K562 (cell line): ENCODE results near the gene TAAR1. TPM values are rescaled to one million over a fixed set of nuclear protein-coding genes. Genes with fewer than 3 reads are reported as not detected.
A peak's percentile ranks its signal among the peaks of the same experiment; 100 is the strongest.

ENCODE experiments used
- ATAC-seq: fragments of 200-7000 bp; cut with Tn5 transposase; 3 replicates; pipeline ENCODE4 v1.9.1; 2020; ENCODE audit warnings: moderate library complexity
- BruUV-seq: library from RNA; stranded (reverse); fragments of 400-500 nt; replicated peaks from 2 replicates; lab custom pipeline; 2021; lab: Mats Ljungman, UMichigan
- CTCF ChIA-PET: fragments of 300-600 bp; formaldehyde crosslinking; extraction: SDS; loops from one replicate; lab custom pipeline; 2021; ENCODE audit warnings: low intra/inter-chr PET ratio; lab: Yijun Ruan, JAX
- POLR2A ChIA-PET: fragments of 300-600, 350-650 bp; sonication (Branson Sonifier 250); formaldehyde crosslinking; extraction: SDS; loops from one replicate; lab custom pipeline; 2021; ENCODE audit warnings: antibody characterized with exemption, inconsistent platforms; lab: Yijun Ruan, JAX
- DNase-seq, 4 experiments: peaks; one replicate each; pipeline versions ENCODE4 v3.0.0 to v3.0.0-alpha.2; 2011 to 2018; ENCODE audit warnings: low spot score in 3 of 4, mixed read lengths in 3 of 4; ENCODE audit errors: extremely low read depth in 1 of 4
- FAIRE-seq: peaks from 2 replicates; lab custom pipeline; 2011; peaks lifted over from hg19 to GRCh38; lab: Jason Lieb, UNC
- H2AFZ ChIP-seq: 2 replicates; pipeline ENCODE4 v1.6.0; 2011; ENCODE audit warnings: low read depth, low read length, control low read depth, inconsistent platforms
- H3K27ac ChIP-seq: fragments of 200-600 bp; 3 replicates; pipeline ENCODE4 v1.8.0; 2011; ENCODE audit warnings: low read depth, mild to moderate bottlenecking, control low read depth, inconsistent platforms, low read length, moderate library complexity, mixed read lengths; ENCODE audit errors: extremely low read depth
- H3K27me3 ChIP-seq, 2 experiments: fragments of 300-600 bp in 1 of 2; 2 replicates in 1 of 2; 3 replicates in 1 of 2; pipeline versions ENCODE4 v1.6.0 to v1.8.0; 2011; ENCODE audit warnings: inconsistent platforms in 2 of 2, low read length in 2 of 2, mild to moderate bottlenecking in 1 of 2, mixed read lengths in 1 of 2, moderate library complexity in 1 of 2; ENCODE audit not compliant: control insufficient read depth in 2 of 2, insufficient read depth in 2 of 2
- H3K36me3 ChIP-seq: fragments of 300-600 bp; 3 replicates; pipeline ENCODE4 v1.8.0; 2011; ENCODE audit warnings: mild to moderate bottlenecking, low read length, inconsistent platforms; ENCODE audit not compliant: control insufficient read depth, insufficient read depth
- H3K4me1 ChIP-seq, 2 experiments: fragments of 200-600 bp in 1 of 2; replicated peaks in 1 of 2; 2 replicates in 1 of 2; 3 replicates in 1 of 2; pipeline versions ENCODE4 v1.5.1 to v1.8.0; 2011; ENCODE audit warnings: inconsistent platforms in 2 of 2, low read length in 2 of 2, mild to moderate bottlenecking in 1 of 2, mixed read lengths in 1 of 2, moderate library complexity in 1 of 2; ENCODE audit not compliant: control insufficient read depth in 2 of 2, insufficient read depth in 2 of 2
- H3K4me2 ChIP-seq: 2 replicates; pipeline ENCODE4 v1.6.1; 2011; ENCODE audit warnings: low read length, control low read depth, inconsistent platforms, mixed read lengths; ENCODE audit not compliant: insufficient read depth
- H3K4me3 ChIP-seq: fragments of 200-600 bp; sonication (generic), shearing (Covaris generic); 2 replicates; pipeline ENCODE4 v1.5.1; 2016; ENCODE audit warnings: control low read depth, inconsistent platforms
- H3K79me2 ChIP-seq: fragments of 200-600 bp; 3 replicates; pipeline ENCODE4 v1.8.0; 2011; ENCODE audit warnings: low read length, inconsistent platforms; ENCODE audit not compliant: control insufficient read depth, insufficient read depth
- H3K9ac ChIP-seq, 2 experiments: 2 replicates each; pipeline versions ENCODE4 v1.6.0 to v1.6.1; 2011; ENCODE audit warnings: low read depth in 2 of 2, low read length in 2 of 2, control low read depth in 1 of 2, inconsistent platforms in 1 of 2, mild to moderate bottlenecking in 1 of 2, mixed read lengths in 1 of 2; ENCODE audit not compliant: insufficient read depth in 1 of 2
- H3K9me1 ChIP-seq: one replicate; pipeline ENCODE4 v1.6.0; 2011; ENCODE audit warnings: inconsistent platforms, mild to moderate bottlenecking, low read length, moderate library complexity; ENCODE audit not compliant: control insufficient read depth, insufficient read depth
- H3K9me3 ChIP-seq: replicated peaks from 2 replicates; pipeline ENCODE4 v1.5.1; 2011; ENCODE audit warnings: low read depth, low read length, inconsistent platforms; ENCODE audit not compliant: control insufficient read depth, insufficient read depth
- H4K20me1 ChIP-seq: replicated peaks from 2 replicates; pipeline ENCODE4 v1.6.1; 2011; ENCODE audit warnings: low read length, inconsistent platforms, mixed read lengths; ENCODE audit not compliant: control insufficient read depth, insufficient read depth
- BHLHE40 ChIP-seq: IDR thresholded peaks from 2 replicates; pipeline ENCODE4 v1.6.1; 2011; ENCODE audit warnings: low read length, improper control_type of control experiment
- CCAR2 ChIP-seq: fragments of 200-400 bp; formaldehyde crosslinking; IDR thresholded peaks from 2 replicates; pipeline ENCODE4 v1.6.1; 2017; ENCODE audit warnings: mild to moderate bottlenecking, low read depth, low read length
- EZH2 ChIP-seq: IDR thresholded peaks from 2 replicates; pipeline ENCODE4 v1.6.1; 2012; ENCODE audit warnings: low read depth, mild to moderate bottlenecking, inconsistent platforms, low read length, borderline replicate concordance
- KDM5B ChIP-seq: fragments of 200-600 bp; sonication (generic); IDR thresholded peaks from 2 replicates; pipeline ENCODE4 v1.6.1; 2012; ENCODE audit warnings: low read depth, mild to moderate bottlenecking, moderate library complexity, low read length, control low read depth, inconsistent platforms; ENCODE audit not compliant: insufficient replicate concordance
- MAFG ChIP-seq: fragments of 450-650 bp; conservative IDR thresholded peaks from 2 replicates; pipeline ENCODE4 v1.6.1; 2016; ENCODE audit warnings: missing genetic modification characterization, missing compliant biosample characterization
- MIER1 ChIP-seq: fragments of 450-650 bp; IDR thresholded peaks from 2 replicates; pipeline ENCODE4 v1.6.1; 2016; ENCODE audit warnings: antibody characterized with exemption, mild to moderate bottlenecking, low read depth
- MTA1 ChIP-seq: fragments of 450-650 bp; IDR thresholded peaks from 2 replicates; pipeline ENCODE4 v1.6.1; 2017; ENCODE audit warnings: borderline replicate concordance
- NBN ChIP-seq: fragments of 450-650 bp; IDR thresholded peaks from 2 replicates; pipeline ENCODE4 v1.6.1; 2016; ENCODE audit warnings: low read depth, mild to moderate bottlenecking
- NONO ChIP-seq, 2 experiments: fragments of 200-400 bp in 1 of 2; fragments of 450-650 bp in 1 of 2; formaldehyde crosslinking in 1 of 2; IDR thresholded peaks; 2 replicates each; pipeline ENCODE4 v1.6.1; 2017; ENCODE audit warnings: low read depth in 2 of 2, mild to moderate bottlenecking in 2 of 2, moderate library complexity in 2 of 2, low read length in 1 of 2
- OTX1 ChIP-seq: fragments of 450-650 bp; formaldehyde crosslinking; IDR thresholded peaks from 2 replicates; pipeline ENCODE4 v1.4.0; 2022; ENCODE audit warnings: mild to moderate bottlenecking
- PHF20 ChIP-seq: fragments of 450-650 bp; IDR thresholded peaks from 2 replicates; pipeline ENCODE4 v1.6.1; 2018; ENCODE audit not compliant: partially characterized antibody
- ZNF217 ChIP-seq: sonication (generic); formaldehyde crosslinking; IDR thresholded peaks from 2 replicates; pipeline ENCODE4 v1.8.0; 2022; ENCODE audit warnings: mild to moderate bottlenecking, missing genetic modification reagents
- WGBS: fragments of 100-300 bp; shearing (Covaris generic); methylation state at CpG from one replicate; pipeline ENCODE4 v1.1.6; 2016; ENCODE audit warnings: low coverage, mixed read lengths; ENCODE audit not compliant: insufficient coverage; ENCODE audit errors: missing lambda C conversion rate; 5-methylcytosine and 5-hydroxymethylcytosine counted together
- in situ Hi-C: fragments of 300-500 bp; cut with MboI; formaldehyde crosslinking; loops from 4 replicates; pipeline ENCODE4 v1.15.0; 2018; ENCODE audit warnings: inconsistent platforms, mixed read lengths
- intact Hi-C: fragments of 100-400 bp; cut with micrococcal nuclease; formaldehyde crosslinking; loops from 2 replicates; pipeline ENCODE4 v1.14.2; 2022
- polyA plus RNA-seq, 8 experiments: library from polyadenylated mRNA; depleted of rRNA in 4 of 8; stranded (reverse) in 5 of 8; unstranded in 3 of 8; fragments of >200 nt; fragmentation: Nextera tagmentation in 2 of 8; fragmentation: Illumina TruSeq in 1 of 8; extraction: Ambion mirVana in 2 of 8; extraction: Trizol in 1 of 8; gene quantifications; 2 replicates each; pipeline versions ENCODE4 v1.2.1 to v1.2.3, GENCODE V29; 2011 to 2014; ENCODE audit warnings: inconsistent platforms in 1 of 8, missing spikeins in 1 of 8
- total RNA-seq, 7 experiments: library from RNA; depleted of rRNA in 6 of 7; stranded (reverse); fragments of >200 nt in 6 of 7; fragmentation: Illumina TruSeq in 2 of 7; extraction: Trizol in 2 of 7; gene quantifications; 2 replicates each; pipeline versions ENCODE4 v1.2.1 to v1.2.3, GENCODE V29; 2011 to 2021; ENCODE audit warnings: low replicate concordance in 1 of 7
- TF ChIP-seq, protein P1 (sequence below): fragments of 450-650 bp; IDR thresholded peaks from 2 replicates; pipeline ENCODE4 v1.6.1; 2016

Gene TAAR1
- total and polyA plus RNA-seq, 9 of the 15 experiments (the other 6 are each of a cell fraction or from before 2014, with no cell fraction given), result not detected

DNA sequence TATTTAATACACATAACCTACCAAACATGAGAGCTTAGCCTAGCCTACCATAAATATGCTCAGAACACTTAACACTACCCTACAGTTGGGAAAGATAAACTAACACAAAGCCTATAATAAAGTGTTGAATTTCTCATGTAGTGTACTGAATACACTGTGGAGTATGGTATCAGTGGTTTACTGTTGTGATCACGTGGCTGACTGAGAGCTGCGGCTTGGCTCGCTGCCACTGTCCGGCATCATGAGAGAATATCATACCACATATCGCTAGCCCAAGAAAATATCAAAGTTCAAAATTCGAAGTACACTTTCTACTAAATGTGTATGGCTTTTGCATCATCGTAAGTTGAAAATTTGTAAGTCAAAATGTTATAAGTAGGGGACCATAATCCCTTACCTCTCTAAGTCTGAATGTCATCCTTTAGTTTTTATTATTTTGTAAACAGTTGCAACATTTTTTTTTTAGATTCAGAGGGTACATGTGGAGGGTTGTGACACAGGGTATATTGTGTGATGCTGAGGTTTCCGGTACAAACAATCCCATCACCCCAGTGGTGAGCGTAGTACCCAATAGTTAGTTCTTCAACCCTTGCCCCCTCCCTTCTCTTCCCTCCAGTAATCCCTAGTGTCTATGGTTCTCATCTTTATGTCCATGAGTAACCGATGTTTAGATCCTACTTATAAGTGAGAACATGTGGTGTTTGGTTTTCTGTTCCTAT is 14.6 kb upstream of the TAAR1 start (continued):
- TF ChIP-seq MAFG (tag) (no peak), BHLHE40 (peak; percentile 71)

DNA sequence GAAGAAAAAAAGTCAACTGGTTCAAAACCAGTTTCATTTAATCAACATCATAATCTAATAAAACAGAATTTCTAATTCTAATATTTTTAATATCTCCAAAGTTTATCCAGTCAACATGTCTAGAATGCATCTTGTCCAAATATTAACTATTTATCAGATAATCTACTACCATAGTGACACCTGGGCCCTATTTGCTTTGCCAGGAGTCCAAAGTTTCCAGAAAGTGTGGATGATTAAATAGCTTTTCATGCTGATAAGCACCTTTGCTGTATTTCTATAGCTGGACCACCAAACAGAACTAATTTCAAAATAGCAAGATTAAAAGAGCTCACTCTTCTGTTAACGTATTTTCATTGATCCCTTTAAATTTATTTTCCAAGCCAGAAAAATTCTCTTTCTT is 12.3 kb upstream of the TAAR1 start:
- TF ChIP-seq EZH2, result no peak
- TF ChIP-seq MIER1, result no peak
- no peak for TF ChIP-seq OTX1 (CRISPR knock-in tag)
- TF ChIP-seq NBN, result no peak
- TF ChIP-seq NONO (IDR thresholded peaks at IDR 0.05; ENCODE audit: low read depth in 2 of 2, low read length in 1 of 2), result no peak
- TF ChIP-seq CCAR2, result no peak
- TF ChIP-seq MTA1, result no peak
- TF ChIP-seq ZNF217 (CRISPR knock-in tag), result no peak
- no peak for TF ChIP-seq KDM5B
- TF ChIP-seq PHF20, result no peak
- TF ChIP-seq, protein P1, sequence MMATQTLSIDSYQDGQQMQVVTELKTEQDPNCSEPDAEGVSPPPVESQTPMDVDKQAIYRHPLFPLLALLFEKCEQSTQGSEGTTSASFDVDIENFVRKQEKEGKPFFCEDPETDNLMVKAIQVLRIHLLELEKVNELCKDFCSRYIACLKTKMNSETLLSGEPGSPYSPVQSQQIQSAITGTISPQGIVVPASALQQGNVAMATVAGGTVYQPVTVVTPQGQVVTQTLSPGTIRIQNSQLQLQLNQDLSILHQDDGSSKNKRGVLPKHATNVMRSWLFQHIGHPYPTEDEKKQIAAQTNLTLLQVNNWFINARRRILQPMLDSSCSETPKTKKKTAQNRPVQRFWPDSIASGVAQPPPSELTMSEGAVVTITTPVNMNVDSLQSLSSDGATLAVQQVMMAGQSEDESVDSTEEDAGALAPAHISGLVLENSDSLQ, result no peak
- TF ChIP-seq, all 486 proteins: peak for 0
- Histone ChIP-seq H4K20me1 (no peaks in the 10 kb centered on the region), H3K9ac (no peak overlapping the region), H3K79me2 (no peaks in the 10 kb centered on the region), H3K4me1 (no peaks in the 10 kb centered on the region; a peak in 2 of 5 replicates), H3K4me3 (no peak overlapping the region), H3K9me1 (no peaks in the 10 kb centered on the region), H3K27me3 (no peaks in the 10 kb centered on the region; a peak in 1 of 5 replicates), H3K27ac (no peak overlapping the region), H3K36me3 (no peaks in the 10 kb centered on the region), H3K4me2 (no peak overlapping the region), H3K9me3 (no peaks in the 10 kb centered on the region), H2AFZ (no peak overlapping the region)
- in situ Hi-C loops, result no loop called here
- FAIRE-seq (no peak), ATAC-seq (no peak), DNase-seq (no peak)
- no TSS peak for BruUV-seq
- POLR2A ChIA-PET, result no interaction called here
- CTCF ChIA-PET, result no interaction called here
- intact Hi-C loops, result loop anchor here (5.0 kb wide), 1 partner anchor 46 kb away; no protein-coding TSS in a partner anchor
- WGBS, result 0% methylated on average over 1 of the region's 1 CpG
